ENCODE measurements around the gene SUPT5H. TPM values are rescaled to one million over a fixed set of nuclear protein-coding genes. Genes with fewer than 3 reads are reported as not detected.
A peak's percentile ranks its signal among the peaks of the same experiment; 100 is the strongest.

The SUPT5H gene
- total RNA-seq, 1 donor from 2014 or later = 142 TPM

DNA sequence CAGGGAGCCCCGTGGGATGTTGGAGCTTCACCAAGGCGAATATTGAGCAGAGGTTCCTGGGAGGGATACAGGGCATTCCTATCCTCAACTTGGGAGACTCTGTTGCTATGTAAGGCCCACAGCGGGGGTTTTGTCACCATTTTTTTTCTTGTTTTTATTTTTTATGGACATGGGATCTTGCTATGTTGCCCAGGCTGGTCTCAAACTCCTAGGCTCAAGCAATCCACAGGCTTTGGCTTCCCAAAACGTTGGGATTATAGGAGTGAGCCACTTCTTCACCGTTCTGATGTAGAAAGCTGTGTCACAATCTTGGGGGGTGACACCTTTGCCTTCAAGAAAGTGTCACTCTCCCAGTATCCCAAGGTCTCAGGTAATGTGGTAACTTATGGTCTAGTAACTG lies 56.0 kb downstream of the SUPT5H start:
- H3K27me3 ChIP-seq = peaks cover 6% of the 10 kb centered on the region
- intact Hi-C loops (cut with DNase I) = no loop called here
- H3K27ac ChIP-seq = no peak overlapping the region
- DNase-seq (ENCODE audit: low spot score in 2 of 2) = no peak
- TF ChIP-seq, protein P1, sequence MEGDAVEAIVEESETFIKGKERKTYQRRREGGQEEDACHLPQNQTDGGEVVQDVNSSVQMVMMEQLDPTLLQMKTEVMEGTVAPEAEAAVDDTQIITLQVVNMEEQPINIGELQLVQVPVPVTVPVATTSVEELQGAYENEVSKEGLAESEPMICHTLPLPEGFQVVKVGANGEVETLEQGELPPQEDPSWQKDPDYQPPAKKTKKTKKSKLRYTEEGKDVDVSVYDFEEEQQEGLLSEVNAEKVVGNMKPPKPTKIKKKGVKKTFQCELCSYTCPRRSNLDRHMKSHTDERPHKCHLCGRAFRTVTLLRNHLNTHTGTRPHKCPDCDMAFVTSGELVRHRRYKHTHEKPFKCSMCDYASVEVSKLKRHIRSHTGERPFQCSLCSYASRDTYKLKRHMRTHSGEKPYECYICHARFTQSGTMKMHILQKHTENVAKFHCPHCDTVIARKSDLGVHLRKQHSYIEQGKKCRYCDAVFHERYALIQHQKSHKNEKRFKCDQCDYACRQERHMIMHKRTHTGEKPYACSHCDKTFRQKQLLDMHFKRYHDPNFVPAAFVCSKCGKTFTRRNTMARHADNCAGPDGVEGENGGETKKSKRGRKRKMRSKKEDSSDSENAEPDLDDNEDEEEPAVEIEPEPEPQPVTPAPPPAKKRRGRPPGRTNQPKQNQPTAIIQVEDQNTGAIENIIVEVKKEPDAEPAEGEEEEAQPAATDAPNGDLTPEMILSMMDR (IDR thresholded peaks at IDR 0.05) = no peak
- no peak overlapping the region for H3K4me3 ChIP-seq
- H3K4me1 ChIP-seq = peaks cover 0 to 8% of the 10 kb centered on the region in 2 donors
- no peaks in the 10 kb centered on the region for H3K36me3 ChIP-seq
- H3K9me3 ChIP-seq = no peaks in the 10 kb centered on the region

DNA sequence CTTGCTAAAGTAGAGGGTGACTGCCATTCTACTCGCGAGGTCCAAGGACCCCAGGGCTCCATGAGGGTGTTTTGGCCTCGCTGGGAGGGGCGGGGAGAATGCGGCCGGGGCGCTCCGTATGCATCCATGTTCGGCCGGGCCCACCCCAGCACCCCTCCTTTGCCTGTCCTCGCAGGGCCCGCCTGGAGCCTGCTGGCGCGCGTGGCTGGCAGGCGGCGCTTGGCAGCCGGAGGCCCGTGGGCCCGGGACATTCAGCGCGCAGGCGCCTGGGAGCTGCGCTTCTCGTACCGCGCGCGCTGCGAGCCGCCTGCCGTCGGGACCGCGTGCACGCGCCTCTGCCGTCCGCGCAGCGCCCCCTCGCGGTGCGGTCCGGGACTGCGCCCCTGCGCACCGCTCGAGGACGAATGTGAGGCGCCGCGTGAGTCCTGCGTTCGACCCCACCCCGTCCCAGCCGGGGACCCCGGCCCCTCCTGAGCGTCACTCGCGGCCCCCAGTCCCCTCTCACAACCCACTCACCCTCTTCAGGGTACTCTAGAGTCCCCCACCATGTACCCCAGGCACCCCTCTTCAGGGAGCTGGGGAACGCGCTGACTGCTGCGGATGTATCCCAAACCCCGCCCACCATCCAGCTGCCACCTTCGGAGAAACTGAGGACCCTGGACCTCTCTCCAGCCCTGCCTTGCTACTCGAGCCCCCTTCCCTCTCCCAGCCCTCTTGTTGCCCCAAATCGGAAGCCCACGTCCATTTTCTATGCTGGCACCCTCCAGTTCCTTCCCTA lies 57.4 kb downstream of the SUPT5H start:
- peaks cover 12% of the 10 kb centered on the region for H3K27me3 ChIP-seq

DNA sequence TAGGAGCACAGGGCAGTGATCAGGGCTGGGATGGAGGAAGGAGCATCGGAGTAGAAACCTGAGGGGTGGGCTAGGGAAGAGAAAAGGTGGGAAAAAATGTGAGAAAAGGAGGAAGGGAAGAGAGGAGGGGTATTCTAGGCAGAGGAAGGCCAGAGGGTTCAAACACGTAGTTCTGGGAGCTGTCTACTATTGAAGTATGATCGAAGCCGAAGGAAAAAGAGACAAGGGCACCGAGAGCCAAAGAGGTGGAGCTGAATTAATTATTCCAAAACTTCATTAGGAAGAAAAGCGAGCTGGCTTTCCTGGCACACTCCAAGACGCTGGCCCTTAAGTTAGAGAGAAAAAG lies 61.2 kb downstream of the SUPT5H start:
- Histone ChIP-seq H3K27ac (no peak overlapping the region), H3K27me3 (peaks cover 17% of the 10 kb centered on the region)
- intact Hi-C loops (cut with DNase I) = no loop called here

More for the DNA sequence above, 57.4 kb downstream of the SUPT5H start:
- peak in 1 of 2 donors; percentile 65 for DNase-seq (ENCODE audit: low spot score in 2 of 2)
- intact Hi-C loops (cut with DNase I) = no loop called here
- no peaks in the 10 kb centered on the region for H3K36me3 ChIP-seq
- no peak overlapping the region for H3K27ac ChIP-seq
- no peaks in the 10 kb centered on the region for H3K9me3 ChIP-seq
- no peak overlapping the region for H3K4me3 ChIP-seq
- TF ChIP-seq, protein P1 (IDR thresholded peaks at IDR 0.05) = peak; percentile 42 to 64 (median 46)
- peaks cover 0 to 7% of the 10 kb centered on the region in 2 donors for H3K4me1 ChIP-seq

DNA sequence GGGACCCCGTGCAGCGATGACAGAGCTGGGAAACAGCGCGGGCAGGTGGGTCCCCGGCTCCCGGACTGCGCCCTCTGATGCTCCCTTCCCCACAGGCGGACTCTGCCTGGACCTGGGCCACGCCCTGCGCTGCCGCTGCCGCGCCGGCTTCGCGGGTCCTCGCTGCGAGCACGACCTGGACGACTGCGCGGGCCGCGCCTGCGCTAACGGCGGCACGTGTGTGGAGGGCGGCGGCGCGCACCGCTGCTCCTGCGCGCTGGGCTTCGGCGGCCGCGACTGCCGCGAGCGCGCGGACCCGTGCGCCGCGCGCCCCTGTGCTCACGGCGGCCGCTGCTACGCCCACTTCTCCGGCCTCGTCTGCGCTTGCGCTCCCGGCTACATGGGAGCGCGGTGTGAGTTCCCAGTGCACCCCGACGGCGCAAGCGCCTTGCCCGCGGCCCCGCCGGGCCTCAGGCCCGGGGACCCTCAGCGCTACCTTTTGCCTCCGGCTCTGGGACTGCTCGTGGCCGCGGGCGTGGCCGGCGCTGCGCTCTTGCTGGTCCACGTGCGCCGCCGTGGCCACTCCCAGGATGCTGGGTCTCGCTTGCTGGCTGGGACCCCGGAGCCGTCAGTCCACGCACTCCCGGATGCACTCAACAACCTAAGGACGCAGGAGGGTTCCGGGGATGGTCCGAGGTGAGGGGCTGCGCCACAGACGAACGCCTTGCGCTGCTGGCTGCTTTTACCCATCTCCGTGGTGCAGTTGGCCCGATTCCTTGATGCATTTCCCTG lies 61.7 kb downstream of the SUPT5H start:
- Histone ChIP-seq H3K4me1 (peaks cover 0 to 3% of the 10 kb centered on the region in 2 donors), H3K27me3 (peaks cover 17% of the 10 kb centered on the region), H3K4me3 (peak overlapping the region; percentile 33 to 55), H3K9me3 (no peaks in the 10 kb centered on the region), H3K27ac (no peak overlapping the region), H3K36me3 (no peaks in the 10 kb centered on the region)
- TF ChIP-seq, protein P1 (IDR thresholded peaks at IDR 0.05) = no peak
- DNase-seq (ENCODE audit: low spot score in 2 of 2) = no peak
- intact Hi-C loops (cut with DNase I) = no loop called here

More for the DNA sequence above, 61.2 kb downstream of the SUPT5H start:
- H3K36me3 ChIP-seq = no peaks in the 10 kb centered on the region
- TF ChIP-seq, protein P1 (IDR thresholded peaks at IDR 0.05) = no peak
- no peak for DNase-seq (ENCODE audit: low spot score in 2 of 2)
- H3K4me3 ChIP-seq = peak overlapping the region; percentile 33 to 55
- H3K9me3 ChIP-seq = no peaks in the 10 kb centered on the region
- peaks cover 0 to 3% of the 10 kb centered on the region in 2 donors for H3K4me1 ChIP-seq

DNA sequence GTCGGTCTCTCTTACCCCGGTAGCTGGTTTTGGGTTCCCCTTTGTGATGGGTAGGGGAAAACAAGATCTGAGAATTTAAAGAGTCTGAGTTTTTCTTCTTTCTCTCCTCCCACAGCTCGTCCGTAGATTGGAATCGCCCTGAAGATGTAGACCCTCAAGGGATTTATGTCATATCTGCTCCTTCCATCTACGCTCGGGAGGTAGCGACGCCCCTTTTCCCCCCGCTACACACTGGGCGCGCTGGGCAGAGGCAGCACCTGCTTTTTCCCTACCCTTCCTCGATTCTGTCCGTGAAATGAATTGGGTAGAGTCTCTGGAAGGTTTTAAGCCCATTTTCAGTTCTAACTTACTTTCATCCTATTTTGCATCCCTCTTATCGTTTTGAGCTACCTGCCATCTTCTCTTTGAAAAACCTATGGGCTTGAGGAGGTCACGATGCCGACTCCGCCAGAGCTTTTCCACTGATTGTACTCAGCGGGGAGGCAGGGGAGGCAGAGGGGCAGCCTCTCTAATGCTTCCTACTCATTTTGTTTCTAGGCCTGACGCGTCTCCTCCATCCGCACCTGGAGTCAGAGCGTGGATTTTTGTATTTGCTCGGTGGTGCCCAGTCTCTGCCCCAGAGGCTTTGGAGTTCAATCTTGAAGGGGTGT lies 62.5 kb downstream of the SUPT5H start:
- no peak for DNase-seq (ENCODE audit: low spot score in 2 of 2)
- peak overlapping the region in 1 of 2 donors; percentile 55 for H3K4me3 ChIP-seq
- no peak overlapping the region for H3K27ac ChIP-seq
- peaks cover 0 to 2% of the 10 kb centered on the region in 2 donors for H3K4me1 ChIP-seq
- H3K36me3 ChIP-seq = no peaks in the 10 kb centered on the region
- peaks cover 17% of the 10 kb centered on the region for H3K27me3 ChIP-seq
- intact Hi-C loops (cut with DNase I) = no loop called here
- TF ChIP-seq, protein P1 (IDR thresholded peaks at IDR 0.05) = no peak
- no peaks in the 10 kb centered on the region for H3K9me3 ChIP-seq
